ENCODE measurements around the gene SCGN.

SCGN gene

GRCh38 chr6:25698631-25699030 is 46.6 kb downstream of the SCGN start:
- H3K9ac ChIP-seq (ENCODE audit: low read length), result no peak overlapping the region

DNA sequence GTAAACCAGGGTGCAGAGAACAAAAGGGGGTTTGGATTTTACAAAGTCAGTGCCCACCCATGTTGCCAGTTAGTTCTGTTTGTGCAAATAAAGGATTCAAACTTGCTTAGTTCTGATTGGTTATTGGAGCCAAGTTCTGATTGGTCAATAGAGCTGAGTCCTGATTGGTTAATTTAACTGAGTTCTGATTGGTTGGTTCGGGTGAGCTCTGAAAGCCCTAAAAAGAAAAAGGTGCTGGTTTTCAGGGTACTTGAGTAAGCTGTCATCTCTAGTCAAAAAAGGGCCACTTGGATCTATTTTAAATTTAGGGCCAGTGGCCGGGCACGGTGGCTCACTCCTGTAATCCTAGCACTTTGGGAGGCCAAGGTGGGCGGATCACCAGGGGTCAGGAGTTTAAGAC is 47.6 kb downstream of the SCGN start:
- TF ChIP-seq CTCF (IDR thresholded peaks at IDR 0.05; ENCODE audit: low read depth, low read length) (no peak), EZH2phosphoT487 (IDR thresholded peaks at IDR 0.05; ENCODE audit: low read depth) (no peak)
- 0 out of 2 replicates have a peak, but pooled peaks cover 5% of the 10 kb centered on the region for H3K27me3 ChIP-seq (ENCODE audit: low read depth, low read length)

More at GRCh38 chr6:25698631-25699030, 46.6 kb downstream of the SCGN start:
- no peak overlapping the region for H3K4me3 ChIP-seq (ENCODE audit: low read length)
- H3K4me2 ChIP-seq (ENCODE audit: low read length), result no peak overlapping the region
- no peaks in the 10 kb centered on the region for H3K9me3 ChIP-seq (ENCODE audit: insufficient read depth, low read length)
- H4K20me1 ChIP-seq (ENCODE audit: insufficient read depth, low read length), result no peaks in the 10 kb centered on the region
- no peak overlapping the region for H2AFZ ChIP-seq (ENCODE audit: low read depth, low read length)
- no peaks in the 10 kb centered on the region for H3K36me3 ChIP-seq (replicated peaks; ENCODE audit: low read depth, low read length)
- no peaks in the 10 kb centered on the region for H3K79me2 ChIP-seq (ENCODE audit: low read length)
- no peak for TF ChIP-seq EZH2phosphoT487 (IDR thresholded peaks at IDR 0.05; ENCODE audit: low read depth)
- no peak for TF ChIP-seq CTCF (IDR thresholded peaks at IDR 0.05; ENCODE audit: low read depth, low read length)
- no peak overlapping the region for H3K27ac ChIP-seq (ENCODE audit: low read length)
- no peaks in the 10 kb centered on the region for H3K4me1 ChIP-seq (ENCODE audit: low read length)
- H3K27me3 ChIP-seq (ENCODE audit: low read depth, low read length), result no peaks in the 10 kb centered on the region

DNA sequence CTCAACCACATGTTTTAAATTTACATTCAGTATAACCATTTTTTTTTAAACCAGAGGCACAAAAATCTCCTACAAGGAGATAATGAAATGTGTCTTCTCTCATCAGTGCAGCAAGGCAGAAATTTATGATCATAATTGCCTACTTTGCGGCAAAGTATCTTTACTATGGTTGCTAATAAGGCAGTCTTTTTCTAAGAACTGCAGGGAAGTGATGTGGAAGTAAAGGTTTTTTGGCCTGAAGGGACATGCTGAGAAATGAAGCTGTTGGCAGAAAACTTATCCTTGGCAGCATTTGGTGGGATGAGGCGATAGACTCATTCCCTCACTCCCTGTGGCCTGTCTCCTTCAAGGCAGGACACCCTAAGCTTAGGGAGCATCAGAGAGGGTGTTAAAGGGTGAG is 48.7 kb downstream of the SCGN start:
- TF ChIP-seq EZH2phosphoT487 (IDR thresholded peaks at IDR 0.05; ENCODE audit: low read depth), result no peak
- no peak for TF ChIP-seq CTCF (IDR thresholded peaks at IDR 0.05; ENCODE audit: low read depth, low read length)

More for the DNA sequence above, 47.6 kb downstream of the SCGN start:
- Histone ChIP-seq H3K36me3 (replicated peaks; ENCODE audit: low read depth, low read length) (no peaks in the 10 kb centered on the region), H2AFZ (ENCODE audit: low read depth, low read length) (no peak overlapping the region), H3K9me3 (ENCODE audit: insufficient read depth, low read length) (no peaks in the 10 kb centered on the region), H3K4me1 (ENCODE audit: low read length) (no peaks in the 10 kb centered on the region), H3K79me2 (ENCODE audit: low read length) (no peaks in the 10 kb centered on the region), H3K4me3 (ENCODE audit: low read length) (no peak overlapping the region), H4K20me1 (ENCODE audit: insufficient read depth, low read length) (no peaks in the 10 kb centered on the region), H3K9ac (ENCODE audit: low read length) (no peak overlapping the region), H3K27ac (ENCODE audit: low read length) (no peak overlapping the region), H3K4me2 (ENCODE audit: low read length) (no peak overlapping the region)

DNA sequence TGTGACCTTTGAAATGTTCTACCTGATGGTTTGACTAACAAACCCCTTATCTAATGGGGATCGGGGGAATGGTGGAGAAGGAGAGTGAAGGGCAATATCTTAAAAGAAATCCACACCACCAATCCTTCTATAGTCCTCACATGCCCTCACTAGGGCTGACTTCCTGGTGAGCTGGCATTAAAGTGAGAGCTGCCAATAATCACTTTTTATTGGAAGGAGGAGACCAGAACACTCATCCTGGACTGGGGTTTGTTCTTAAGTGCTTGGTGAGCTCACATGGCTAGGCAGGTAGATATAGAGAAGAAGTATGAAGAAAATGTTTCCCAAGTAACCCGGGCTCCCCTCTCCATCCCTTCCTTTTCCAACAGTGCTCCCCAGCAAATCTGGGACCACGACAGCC is 49.8 kb downstream of the SCGN start:
- Histone ChIP-seq H3K9me3 (ENCODE audit: insufficient read depth, low read length) (no peaks in the 10 kb centered on the region), H3K36me3 (replicated peaks; ENCODE audit: low read depth, low read length) (no peaks in the 10 kb centered on the region), H2AFZ (ENCODE audit: low read depth, low read length) (no peak overlapping the region), H4K20me1 (ENCODE audit: insufficient read depth, low read length) (no peaks in the 10 kb centered on the region), H3K9ac (ENCODE audit: low read length) (no peak overlapping the region), H3K27ac (ENCODE audit: low read length) (no peak overlapping the region), H3K4me3 (ENCODE audit: low read length) (no peak overlapping the region), H3K27me3 (ENCODE audit: low read depth, low read length) (0 out of 2 replicates have a peak, but pooled peaks cover 5% of the 10 kb centered on the region), H3K4me2 (ENCODE audit: low read length) (no peak overlapping the region), H3K4me1 (ENCODE audit: low read length) (no peaks in the 10 kb centered on the region), H3K79me2 (ENCODE audit: low read length) (no peaks in the 10 kb centered on the region)
- no peak for TF ChIP-seq CTCF (IDR thresholded peaks at IDR 0.05; ENCODE audit: low read depth, low read length)
- TF ChIP-seq EZH2phosphoT487 (IDR thresholded peaks at IDR 0.05; ENCODE audit: low read depth), result no peak

More for the DNA sequence above, 48.7 kb downstream of the SCGN start:
- no peaks in the 10 kb centered on the region for H3K4me1 ChIP-seq (ENCODE audit: low read length)
- no peak overlapping the region for H2AFZ ChIP-seq (ENCODE audit: low read depth, low read length)
- no peak overlapping the region for H3K9ac ChIP-seq (ENCODE audit: low read length)
- H3K27me3 ChIP-seq (ENCODE audit: low read depth, low read length), result 0 out of 2 replicates have a peak, but pooled peaks cover 5% of the 10 kb centered on the region
- H3K36me3 ChIP-seq (replicated peaks; ENCODE audit: low read depth, low read length), result no peaks in the 10 kb centered on the region
- no peak overlapping the region for H3K4me3 ChIP-seq (ENCODE audit: low read length)
- no peaks in the 10 kb centered on the region for H3K79me2 ChIP-seq (ENCODE audit: low read length)
- H3K27ac ChIP-seq (ENCODE audit: low read length), result no peak overlapping the region
- no peaks in the 10 kb centered on the region for H3K9me3 ChIP-seq (ENCODE audit: insufficient read depth, low read length)
- H3K4me2 ChIP-seq (ENCODE audit: low read length), result no peak overlapping the region
- no peaks in the 10 kb centered on the region for H4K20me1 ChIP-seq (ENCODE audit: insufficient read depth, low read length)

Data from OCI-LY3 (cell line).